Measurements from ENCODE around the gene NPTN.
A peak's percentile ranks its signal among the peaks of the same experiment; 100 is the strongest.
"Not testable (repeated sequence)": the region's sequence is repeated elsewhere in the genome, so short reads cannot be mapped to it uniquely, and the experiment has no call there.

NPTN gene

GRCh38 chr15:73600413-73601335, 32.5 kb downstream of the NPTN start:
- no peak for DNase-seq

GRCh38 chr15:73599934-73600333, 33.3 kb downstream of the NPTN start:
- DNase-seq = no peak

DNA sequence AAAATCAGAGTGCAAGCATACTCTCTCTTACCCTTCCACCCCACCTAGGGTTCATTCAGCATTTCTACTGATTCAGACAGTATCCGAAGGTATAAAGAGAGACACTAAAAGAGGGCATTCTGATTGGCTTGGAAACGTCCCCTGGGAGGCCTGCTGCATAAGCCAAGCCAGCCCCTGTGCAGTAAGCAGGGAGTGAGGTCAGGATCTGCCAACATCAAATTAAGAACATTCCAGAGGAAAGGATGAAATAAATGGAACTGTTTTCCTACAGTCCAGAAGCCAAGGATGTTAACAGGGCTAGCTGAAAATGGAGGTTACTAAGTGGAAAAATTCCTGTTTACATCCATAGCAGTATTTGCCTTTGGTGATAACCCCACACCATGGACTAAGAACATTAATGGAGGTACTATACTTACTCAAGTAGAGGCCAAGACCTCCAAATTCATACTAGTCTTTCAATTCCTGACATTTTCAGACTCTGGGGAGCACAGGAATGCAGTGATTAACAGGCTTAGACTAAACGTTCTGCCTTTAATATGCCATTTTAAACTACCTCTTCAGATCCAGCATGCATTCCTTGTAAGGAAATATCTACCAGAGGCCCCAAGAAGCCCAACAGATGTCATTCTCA, 34.5 kb downstream of the NPTN start:
- no peak for DNase-seq

- no peak for DNase-seq
These were observed 36.1 kb downstream of the NPTN start for GRCh38 chr15:73597036-73597638.

DNA sequence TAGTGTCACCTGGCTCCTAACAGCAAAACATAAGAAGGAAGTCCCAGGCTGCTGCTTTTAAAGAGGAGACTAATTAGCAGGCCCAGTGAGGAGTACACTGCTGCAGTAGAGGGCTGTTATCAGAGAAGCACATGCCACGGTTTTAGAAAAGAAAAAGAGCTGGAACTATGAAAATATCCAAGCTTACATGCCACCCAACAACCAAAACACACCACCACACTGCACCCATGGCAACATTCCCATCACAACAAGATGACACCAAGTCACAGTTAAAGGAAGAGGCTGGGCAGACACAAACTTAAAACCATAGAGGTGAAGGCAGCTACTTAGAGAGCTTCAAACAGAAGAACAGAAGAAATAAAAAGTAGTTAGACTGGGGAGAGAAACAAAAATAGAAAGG, 37.0 kb downstream of the NPTN start:
- DNase-seq = no peak

DNA sequence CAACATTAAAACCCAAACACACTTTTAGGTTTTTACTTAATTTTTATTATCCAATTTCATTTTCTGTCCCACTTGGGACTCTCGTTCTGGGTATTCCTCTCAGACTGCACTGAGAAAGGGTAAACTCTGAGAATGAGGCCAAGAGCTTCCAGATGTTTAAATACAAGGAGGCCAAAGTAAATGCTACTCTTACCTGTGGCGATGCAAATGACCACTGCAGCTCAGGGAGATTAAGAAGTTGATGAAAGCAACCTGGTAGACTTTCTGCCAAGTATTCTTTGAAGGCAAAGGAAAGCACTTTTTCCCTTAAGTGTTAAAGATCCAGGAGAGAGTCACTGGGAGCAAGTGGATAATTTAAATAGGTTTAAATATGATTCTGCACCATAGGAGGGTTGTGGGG, 39.1 kb downstream of the NPTN start:
- DNase-seq = no peak

DNA sequence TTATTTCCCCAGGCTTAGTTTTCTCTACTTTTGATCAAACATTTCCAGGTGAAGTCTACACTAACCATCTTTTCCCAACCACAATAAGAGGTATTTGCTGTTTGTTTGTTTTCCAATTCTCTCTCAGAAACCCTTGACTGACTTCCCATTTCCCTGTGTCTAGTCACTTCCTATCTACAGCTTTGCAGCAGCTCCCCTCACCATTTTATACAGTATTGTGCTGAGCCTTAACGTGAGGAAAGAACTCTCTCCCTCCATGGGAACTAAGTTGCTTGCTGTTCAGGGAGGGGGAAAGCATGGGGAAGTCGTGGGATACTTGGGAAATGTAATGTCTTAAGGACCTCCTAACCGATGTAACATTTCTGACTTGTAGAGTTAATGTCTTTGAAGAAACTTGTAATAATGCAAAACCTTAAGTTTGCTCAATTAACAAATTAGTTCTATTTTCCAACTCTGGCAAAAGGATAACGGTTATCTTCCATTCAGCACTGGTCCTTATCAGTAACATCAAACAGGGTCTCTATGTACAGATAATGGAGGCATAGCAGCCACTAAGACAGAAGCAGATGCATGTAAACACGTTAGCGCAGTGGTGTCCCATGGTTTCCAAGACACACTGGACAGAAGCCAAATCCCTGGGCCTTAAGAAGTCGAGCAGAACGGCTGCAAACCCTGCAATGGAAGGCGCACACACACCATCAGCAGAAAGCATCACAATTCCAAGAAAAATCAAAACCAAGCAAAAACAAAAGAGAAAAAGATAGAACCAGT, 39.7 kb downstream of the NPTN start:
- no peak for DNase-seq

- DNase-seq = no peak
These were observed 42.9 kb downstream of the NPTN start for GRCh38 chr15:73590263-73590662.

GRCh38 chr15:73589766-73590165, 43.4 kb downstream of the NPTN start:
- DNase-seq = peak; percentile 15

GRCh38 chr15:73585871-73586654, 47.1 kb downstream of the NPTN start:
- DNase-seq = no peak

- DNase-seq = peak; percentile 4
These were observed 48.3 kb downstream of the NPTN start for GRCh38 chr15:73584699-73585420.

- no peak for DNase-seq
These were observed 49.6 kb downstream of the NPTN start for GRCh38 chr15:73583544-73583943.

GRCh38 chr15:73582851-73583379, 50.3 kb downstream of the NPTN start:
- peak; percentile 3 for DNase-seq

DNA sequence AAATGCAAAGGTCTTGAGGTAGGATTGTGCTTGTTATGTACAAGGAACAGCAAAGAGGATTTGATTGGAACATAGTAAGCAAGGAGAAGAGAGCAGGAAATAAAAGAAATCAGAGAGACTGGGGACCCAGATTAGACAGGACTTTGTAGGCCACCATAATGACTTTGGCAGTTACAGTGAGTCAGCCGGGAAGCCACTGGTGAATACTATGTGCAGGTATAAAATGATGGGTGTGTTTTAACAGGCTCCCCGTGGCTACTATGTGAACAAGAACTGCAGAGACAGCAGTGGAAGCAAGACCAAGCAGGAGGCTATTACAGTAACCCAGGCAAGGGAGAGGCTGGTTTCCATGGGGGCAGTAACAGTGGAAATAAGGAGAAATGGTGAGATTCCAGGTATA, 55.2 kb downstream of the NPTN start:
- DNase-seq = no peak

- DNase-seq = not testable (repeated sequence)
These were observed 55.6 kb downstream of the NPTN start for GRCh38 chr15:73577593-73577992.

DNA sequence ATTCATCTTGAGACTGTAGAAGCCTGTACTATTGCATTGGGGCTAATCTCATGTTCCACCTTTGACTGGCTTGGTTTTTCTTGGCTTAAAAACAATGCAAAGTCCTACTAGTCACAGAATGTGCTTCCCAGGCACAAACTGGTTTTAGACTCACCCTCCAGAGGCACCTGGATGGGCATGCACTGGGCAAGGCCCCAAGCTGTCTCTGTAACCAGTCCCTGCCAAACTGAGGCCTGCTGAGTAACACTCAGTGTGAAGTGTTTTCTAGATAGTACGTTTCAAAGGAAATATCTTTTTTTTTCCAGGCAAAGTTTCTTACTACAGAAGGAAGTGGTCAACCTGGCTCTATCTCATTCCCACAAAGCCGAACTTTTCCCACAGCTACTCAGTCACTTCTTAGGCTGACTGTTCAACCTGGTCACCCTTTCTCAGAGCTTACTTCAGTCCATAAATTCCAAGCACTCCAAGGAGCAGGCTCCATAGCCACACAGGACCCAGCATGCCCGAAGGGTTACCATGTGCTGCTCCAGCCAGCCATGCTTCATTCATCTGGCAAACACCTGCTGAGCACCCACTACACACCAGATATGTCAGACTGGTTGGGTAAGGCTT, 57.4 kb downstream of the NPTN start:
- DNase-seq = no peak

DNA sequence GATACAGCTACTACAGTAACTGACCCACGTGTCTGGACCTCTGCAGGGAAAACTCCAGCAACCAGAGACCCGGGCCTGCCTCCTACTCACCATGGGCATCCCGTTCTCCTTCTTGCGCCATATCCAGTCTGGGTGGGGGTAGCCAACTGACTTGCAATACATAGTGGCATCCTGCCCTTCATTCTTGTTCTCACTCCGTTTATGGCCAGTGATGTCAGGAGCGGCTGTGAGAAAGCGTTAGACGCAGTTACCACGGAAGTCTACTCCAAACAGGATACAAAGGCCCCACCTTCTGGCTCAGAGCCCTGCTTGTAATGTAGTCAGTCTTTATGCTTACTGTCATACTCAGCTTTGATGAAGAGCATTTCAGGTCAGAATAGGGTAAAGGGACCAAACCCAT, 59.6 kb downstream of the NPTN start:
- no peak for DNase-seq

DNA sequence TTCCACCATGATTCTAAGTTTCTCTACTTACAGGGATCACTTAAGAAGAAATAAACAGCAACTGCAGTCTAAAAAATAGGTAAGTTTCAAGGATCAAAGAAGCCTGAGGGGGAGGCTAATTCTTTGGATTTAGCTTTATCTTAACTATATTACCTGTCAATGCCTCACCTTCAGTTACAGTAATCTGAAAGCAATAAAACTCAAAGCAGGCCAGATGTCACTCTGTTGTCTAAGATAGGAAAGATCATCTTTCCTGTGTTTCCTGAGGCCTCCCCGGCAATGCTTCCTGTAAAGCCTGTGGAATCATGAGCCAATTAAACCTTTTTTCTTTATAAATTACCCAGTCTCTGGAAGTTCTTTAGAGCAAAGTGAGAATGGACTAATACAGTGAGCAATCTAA, 60.2 kb downstream of the NPTN start:
- DNase-seq = no peak

DNA sequence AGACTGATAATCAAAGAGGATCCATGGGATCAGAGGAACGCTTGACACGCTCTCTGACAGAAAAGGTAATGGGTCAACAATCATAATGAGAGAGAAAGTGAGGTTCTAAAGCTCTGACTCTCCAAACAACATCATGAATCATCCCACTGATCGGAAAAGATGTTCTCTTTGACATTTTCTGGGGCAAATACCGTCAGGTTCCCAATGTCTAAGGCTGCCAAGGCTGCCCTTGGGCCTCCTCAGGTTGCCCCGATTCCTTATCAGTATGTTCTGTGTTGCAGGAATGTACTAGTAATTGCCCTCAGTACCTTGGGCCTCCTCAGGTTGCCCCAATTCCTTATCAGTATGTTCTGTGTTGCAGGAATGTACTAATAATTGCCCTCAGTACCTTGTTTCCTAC, 60.9 kb downstream of the NPTN start:
- no peak for DNase-seq

DNA sequence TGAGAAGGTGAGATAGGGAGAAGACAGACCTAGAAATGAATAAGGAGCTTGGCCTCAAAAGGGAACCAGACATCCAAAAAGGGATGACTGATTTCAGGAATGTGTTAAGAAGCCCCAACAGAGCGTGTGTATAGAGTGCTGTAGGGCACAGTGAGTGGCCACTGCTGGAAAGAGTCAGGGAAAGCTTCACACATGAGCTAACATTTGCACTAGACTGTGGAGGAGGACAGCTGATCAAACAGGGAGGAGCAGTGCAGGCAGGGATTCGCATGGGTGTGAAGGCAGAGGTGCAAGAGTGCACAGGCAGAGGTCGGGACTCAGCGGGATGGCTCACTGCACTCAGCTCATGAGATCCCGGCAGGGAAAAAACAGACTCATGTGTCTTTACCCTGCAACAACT, 61.8 kb downstream of the NPTN start:
- DNase-seq = no peak
